ENCODE data around the gene ZBTB7A.

Gene ZBTB7A

DNA sequence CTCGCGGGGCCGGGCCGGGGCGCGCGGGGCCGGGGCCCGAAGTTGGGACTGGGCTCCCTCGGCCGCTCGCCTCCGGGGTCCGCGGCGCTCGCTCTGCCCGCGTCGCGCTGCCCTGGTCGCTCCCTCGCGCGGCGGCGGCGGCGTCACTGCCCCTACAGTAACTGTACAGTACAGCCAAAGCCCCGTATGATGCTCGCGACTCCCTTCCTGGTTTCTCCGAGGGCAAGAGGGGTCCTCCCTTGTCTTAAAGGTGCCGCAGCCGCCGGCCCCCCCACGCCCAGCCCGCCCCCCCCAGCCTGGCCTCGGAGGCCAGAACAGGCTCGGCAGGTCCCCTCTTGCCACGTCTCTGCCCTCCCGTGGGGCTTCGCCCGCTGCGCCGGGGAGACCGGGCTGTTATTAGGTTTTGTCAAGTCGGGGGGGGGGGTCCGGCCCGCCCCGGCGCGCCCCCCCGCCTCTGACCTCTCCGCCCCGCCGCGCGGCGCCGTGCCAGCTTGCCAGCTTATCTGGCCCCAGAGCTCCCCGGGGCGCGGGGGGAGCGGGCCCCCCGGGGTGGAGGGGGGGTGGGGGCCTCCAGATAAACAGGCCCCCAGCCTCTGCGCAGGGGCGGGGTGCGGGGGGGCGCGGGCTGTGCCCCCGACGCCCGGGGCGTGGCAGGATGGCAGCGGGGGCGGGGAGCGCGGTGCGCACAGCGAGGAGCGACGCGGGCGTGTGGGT is at the start of gene ZBTB7A:
Gene ZBTB7A, minus strand, starts transcription at position 218 of the 714 bp plus-strand sequence. CDS start 11,667 bp downstream, outside the sequence.
- DNase-seq: peak; percentile 67

GRCh38 chr19:4115818-4116385 is 49.2 kb upstream of the ZBTB7A start:
- DNase-seq: no peak

GRCh38 chr19:4115050-4115817 is 48.5 kb upstream of the ZBTB7A start:
- peak; percentile 42 for DNase-seq

GRCh38 chr19:4114181-4114580 is 47.5 kb upstream of the ZBTB7A start:
- no peak for DNase-seq

DNA sequence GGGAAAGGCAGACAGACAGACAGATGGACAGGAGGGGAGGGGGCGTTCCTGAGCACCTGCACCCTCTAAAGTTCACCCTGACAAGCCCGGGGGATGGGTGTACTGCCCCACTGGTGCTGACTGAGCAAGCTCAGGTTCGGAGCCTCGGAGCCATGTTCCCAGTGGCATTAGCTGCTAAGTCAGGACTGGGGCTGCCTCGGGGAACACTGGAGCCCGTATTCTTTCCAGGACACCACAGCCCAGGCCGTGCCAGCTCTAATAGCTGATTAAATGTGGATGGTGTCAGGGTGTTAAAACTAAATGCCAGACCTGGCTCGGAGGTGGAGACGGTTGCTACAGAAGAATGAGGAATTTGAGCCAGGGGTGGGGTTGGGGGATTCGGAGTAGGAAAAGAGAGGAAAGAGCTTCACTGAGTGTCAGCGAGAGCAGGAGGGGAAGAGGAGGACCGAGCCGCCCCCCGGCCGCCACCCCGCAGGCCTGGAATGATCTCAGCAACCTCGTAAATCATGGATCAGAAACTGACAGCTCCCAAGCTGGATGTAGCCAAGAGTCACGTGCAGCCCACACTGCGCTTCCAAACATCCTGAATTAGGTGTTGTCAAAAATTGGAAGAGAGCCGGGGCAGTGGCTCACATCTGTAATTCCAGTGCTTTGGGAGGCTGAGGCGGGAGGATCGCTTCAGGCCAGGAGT is 46.8 kb upstream of the ZBTB7A start:
- no peak for DNase-seq

DNA sequence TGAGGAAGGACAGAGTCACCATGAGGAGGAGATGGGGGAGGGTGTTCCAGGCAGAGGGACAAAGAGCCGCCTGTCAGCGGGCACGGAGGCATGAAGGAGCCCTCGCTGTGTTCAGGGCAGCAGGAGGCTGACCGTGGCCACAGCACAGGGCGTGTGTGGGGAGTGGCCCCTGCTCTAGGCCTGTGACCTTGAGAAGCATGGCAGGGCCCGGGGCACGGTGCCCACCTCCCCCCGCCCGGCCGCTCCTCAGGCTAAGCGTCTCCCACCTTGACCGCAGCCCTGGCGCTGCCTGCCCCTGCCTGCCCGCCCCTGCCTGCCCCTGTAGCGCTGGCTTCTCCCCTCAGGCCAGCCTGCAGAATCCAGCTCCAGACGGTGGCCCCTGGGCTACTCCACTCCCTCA is 45.7 kb upstream of the ZBTB7A start:
- no peak for DNase-seq

GRCh38 chr19:4109626-4109945 is 42.9 kb upstream of the ZBTB7A start:
- no peak for DNase-seq

DNA sequence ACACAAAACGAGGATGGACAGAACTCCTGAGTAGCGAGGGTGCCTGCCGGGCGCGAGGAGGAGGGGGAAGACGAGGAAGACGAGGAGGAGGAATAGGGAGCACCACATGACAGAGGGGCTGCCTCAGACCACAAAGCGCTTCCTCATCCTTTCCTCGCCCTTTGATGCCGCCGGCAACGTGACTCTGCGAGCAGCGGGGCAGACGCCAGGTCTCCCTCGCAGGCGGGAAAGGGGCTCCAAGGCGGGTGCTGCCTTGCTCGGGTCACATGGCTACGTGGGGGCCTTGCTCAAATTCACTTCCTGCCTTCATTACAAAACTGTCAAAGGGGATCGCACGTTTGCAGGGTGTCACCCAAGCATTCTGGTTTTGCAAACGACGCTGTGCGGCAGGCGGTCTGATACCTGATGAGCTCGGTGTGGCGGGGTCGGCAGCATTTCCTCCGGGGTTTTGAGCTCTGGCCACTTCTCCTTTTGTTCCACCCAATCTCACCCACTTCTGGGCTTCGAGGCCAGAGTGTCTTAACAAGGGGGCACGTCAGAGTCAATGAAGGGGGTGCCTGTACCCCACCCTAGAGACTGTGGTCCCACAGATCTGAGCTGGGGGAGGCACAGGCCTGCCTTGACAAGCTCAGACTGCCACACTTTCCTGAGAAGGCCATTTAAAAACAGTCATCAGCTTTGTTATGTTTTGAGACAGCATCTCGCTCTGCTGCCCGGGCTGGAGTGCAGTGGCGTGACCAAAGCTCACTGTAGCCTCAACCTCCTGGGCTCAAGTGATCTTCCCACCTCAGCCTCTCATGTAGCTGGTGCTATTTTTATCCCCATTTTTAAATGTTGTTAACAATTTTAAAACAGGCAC is 42.3 kb upstream of the ZBTB7A start:
- peak; percentile 38 for DNase-seq

DNA sequence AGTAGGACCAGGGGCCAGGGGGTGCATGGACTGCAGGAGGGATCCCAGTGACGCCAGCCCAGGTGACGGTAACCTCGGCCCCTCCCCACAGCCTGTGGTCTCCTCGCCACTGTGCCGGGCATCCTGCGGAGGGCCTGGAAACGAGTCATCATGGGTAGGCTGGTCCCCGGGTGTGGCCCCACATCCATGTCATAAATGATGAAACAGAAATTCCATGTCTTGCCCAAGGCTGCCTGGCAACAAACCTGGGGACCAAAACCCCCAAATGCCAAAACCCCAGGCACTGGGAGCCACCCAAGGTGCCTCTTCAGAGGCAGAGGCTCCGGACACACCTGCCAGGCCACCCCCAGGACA is 36.4 kb upstream of the ZBTB7A start:
- DNase-seq: no peak

GRCh38 chr19:4102339-4103079 is 35.8 kb upstream of the ZBTB7A start:
- no peak for DNase-seq

- no peak for DNase-seq
Measured at GRCh38 chr19:4101496-4101770, 34.7 kb upstream of the ZBTB7A start.

DNA sequence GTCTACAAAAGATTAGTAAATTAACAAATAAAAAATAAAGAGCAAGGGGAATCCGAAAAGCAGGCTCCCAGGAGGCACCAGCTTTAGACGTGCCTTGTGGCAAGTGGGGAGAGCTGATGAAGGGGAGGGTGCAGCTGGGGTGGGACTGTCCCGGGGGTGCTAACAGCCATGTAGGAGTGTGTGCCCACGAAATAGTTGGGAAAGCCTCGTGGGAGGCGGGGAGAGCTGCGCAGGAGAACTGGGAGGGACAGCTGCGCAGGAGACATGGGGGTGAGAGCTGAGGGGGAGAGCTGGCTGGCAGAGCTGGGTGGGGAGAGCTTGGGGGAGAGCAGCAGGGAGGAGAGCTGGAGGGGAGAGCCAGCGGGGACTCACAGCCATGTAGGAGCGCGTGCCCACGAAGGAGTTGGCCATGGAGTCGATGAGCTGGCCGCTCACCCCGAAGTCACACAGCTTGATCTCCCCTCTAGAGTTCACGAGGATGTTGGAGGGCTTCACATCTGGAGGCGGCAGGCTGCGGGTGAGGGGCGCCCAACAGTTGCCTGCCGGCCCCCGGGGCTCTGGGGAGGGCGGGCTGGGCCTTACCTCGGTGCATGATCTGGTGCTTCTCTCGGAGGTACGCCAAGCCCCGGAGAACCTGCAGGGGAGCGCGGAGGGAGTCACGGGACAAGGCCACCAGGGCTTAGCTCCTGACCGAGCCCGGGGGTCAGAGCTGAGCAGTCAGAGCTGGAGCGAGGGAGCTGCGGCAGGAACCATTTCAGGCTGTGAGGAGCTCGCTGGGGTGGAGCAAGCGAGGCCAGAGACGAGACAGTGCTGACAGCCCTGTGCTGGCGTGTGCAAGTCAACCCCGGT is 34.2 kb upstream of the ZBTB7A start:
- DNase-seq: no peak

DNA sequence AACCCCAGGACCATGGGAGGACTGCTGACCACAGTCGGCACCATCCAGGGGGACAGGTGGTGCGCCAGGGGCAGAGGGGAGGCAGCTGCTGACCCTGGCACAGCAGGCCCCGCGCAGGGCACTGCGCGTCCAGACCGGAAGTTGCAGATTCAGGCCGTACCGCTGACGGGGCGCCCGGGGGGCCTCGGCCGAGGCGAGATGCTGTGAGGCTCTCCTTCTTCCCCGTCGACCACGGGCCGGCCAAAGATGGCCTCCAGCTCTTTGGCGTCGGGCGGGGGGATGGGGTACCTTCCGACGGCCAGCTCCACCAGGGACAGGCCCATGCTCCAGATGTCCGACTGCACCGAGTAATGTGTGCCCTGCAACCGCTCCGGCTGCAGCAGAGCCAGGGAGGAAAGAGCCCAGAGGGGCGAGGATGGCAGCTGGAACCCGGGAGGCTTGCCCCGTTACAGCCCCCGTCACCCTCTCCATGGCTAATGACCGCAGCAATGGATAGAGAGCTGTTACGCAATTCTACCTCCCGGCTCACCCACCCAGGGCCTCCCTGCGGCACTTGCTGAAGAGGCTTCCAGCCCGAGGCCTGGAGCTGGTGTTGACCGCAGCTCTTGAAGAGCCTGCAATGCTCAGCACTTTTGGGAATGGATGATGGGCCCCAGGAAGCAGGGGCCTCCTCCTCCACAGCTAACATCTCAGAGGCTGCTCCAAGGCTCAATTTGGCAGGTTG is 32.5 kb upstream of the ZBTB7A start:
- no peak for DNase-seq

- no peak for DNase-seq
Measured at GRCh38 chr19:4098493-4098892, 31.8 kb upstream of the ZBTB7A start.

GRCh38 chr19:4097501-4097900 is 30.8 kb upstream of the ZBTB7A start:
- DNase-seq: no peak

GRCh38 chr19:4096049-4096892 is 29.6 kb upstream of the ZBTB7A start:
- DNase-seq: no peak

DNA sequence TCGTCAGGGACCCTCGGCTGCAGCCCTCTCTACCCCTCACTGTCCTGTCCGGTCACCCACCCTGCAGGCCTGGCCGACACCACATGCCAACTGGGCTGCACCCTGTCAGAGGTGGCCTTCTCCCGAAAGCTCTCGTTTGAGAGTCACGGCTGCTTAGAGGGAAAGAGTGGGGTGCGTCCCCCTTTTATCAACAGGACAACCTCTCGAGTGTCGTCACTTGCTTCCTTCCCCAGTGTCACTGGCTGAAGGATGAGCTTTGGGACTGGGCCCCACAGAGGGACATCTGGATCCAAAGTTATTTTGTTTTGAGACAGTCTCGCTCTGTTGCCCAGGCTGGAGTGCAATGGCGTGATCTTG is 28.8 kb upstream of the ZBTB7A start:
- no peak for DNase-seq

- DNase-seq: no peak
Measured at GRCh38 chr19:4094761-4095487, 28.2 kb upstream of the ZBTB7A start.

DNA sequence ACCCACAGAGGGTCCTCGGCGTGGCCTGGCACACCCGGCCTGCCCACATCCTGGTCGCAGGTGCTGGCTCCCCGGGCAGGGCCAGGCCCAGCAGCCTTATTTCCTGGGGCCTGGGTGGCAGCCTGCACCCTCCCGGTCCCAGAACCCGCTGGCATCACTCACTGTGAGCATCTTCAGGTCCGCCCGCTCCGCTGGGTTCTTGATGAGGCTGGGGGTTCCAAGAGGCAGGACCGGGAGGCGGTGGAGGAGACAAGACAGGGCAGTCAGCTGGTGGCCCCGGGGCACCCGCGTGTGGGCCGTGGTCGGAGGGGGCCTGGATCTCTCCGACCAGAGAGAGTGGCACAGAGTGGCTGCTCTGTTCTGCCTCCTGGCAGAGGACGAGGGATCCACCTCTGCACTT is 27.6 kb upstream of the ZBTB7A start:
- no peak for DNase-seq

Data from stimulated activated CD4-positive, alpha-beta T cell treated with anti-CD3 and anti-CD28 coated beads, Interleukin-12 subunit alpha, Interleukin-12 subunit beta, amount 100 ng/mL, for 4 hours (primary cell).